IMR-90 (cell line): ENCODE measurements around the gene SLC25A51. TPM values are rescaled to one million over a fixed set of nuclear protein-coding genes. Genes with fewer than 3 reads are reported as not detected.

ENCODE experiments used
- ATAC-seq: fragments of 200-7000 bp; cut with Tn5 transposase; 2 replicates; pipeline ENCODE4 v1.9.1; 2020; ENCODE audit warnings: low read depth, mild to moderate bottlenecking, moderate library complexity
- BruUV-seq: library from RNA; stranded (reverse); fragments of 400-500 nt; replicated peaks from 2 replicates; lab custom pipeline; 2021; lab: Mats Ljungman, UMichigan
- CTCF ChIA-PET: fragments of 300-600 bp; formaldehyde crosslinking; extraction: SDS; loops from one replicate; lab custom pipeline; 2021; ENCODE audit warnings: antibody characterized with exemption; lab: Yijun Ruan, JAX
- POLR2A ChIA-PET: fragments of 300-600 bp; sonication (Branson Sonifier 250); formaldehyde crosslinking; loops from one replicate; lab custom pipeline; 2022; ENCODE audit warnings: antibody characterized with exemption; ENCODE audit not compliant: unreplicated experiment; lab: Charles Lee
- DNase-seq: peaks from one replicate; pipeline ENCODE4 v3.0.0; 2013
- H2AFZ ChIP-seq: replicated peaks from 2 replicates; pipeline ENCODE3; 2013; ENCODE audit warnings: low read length, mild to moderate bottlenecking; ENCODE audit not compliant: poor library complexity
- H2AK5ac ChIP-seq: 2 replicates; pipeline ENCODE4 v1.6.1; 2013; ENCODE audit warnings: low read depth, low read length, inconsistent platforms
- H2AK9ac ChIP-seq: replicated peaks from 2 replicates; pipeline ENCODE3; 2013; ENCODE audit warnings: mild to moderate bottlenecking, low read depth, low read length, moderate library complexity; ENCODE audit not compliant: poor library complexity
- H2BK120ac ChIP-seq: 2 replicates; pipeline ENCODE4 v1.6.1; 2013; ENCODE audit warnings: low read depth, low read length, inconsistent platforms
- H2BK15ac ChIP-seq: 3 replicates; pipeline ENCODE4 v1.6.1; 2013; ENCODE audit warnings: low read depth, low read length, inconsistent platforms
- H2BK20ac ChIP-seq: 2 replicates; pipeline ENCODE4 v1.6.1; 2013; ENCODE audit warnings: low read depth, mild to moderate bottlenecking, inconsistent platforms, low read length, moderate library complexity
- H2BK5ac ChIP-seq: 2 replicates; pipeline ENCODE4 v1.6.1; 2013; ENCODE audit warnings: mild to moderate bottlenecking, low read depth, low read length, inconsistent platforms; ENCODE audit not compliant: poor library complexity, severe bottlenecking
- H3K14ac ChIP-seq: replicated peaks from 2 replicates; pipeline ENCODE4 v1.6.1; 2013; ENCODE audit warnings: low read depth, low read length, inconsistent platforms
- H3K18ac ChIP-seq: 2 replicates; pipeline ENCODE4 v1.6.1; 2013; ENCODE audit warnings: low read depth, low read length, control low read depth
- H3K23ac ChIP-seq: 2 replicates; pipeline ENCODE4 v1.6.1; 2013; ENCODE audit warnings: low read depth, low read length, inconsistent platforms
- H3K27ac ChIP-seq: 2 replicates; pipeline ENCODE4 v1.5.1; 2013; ENCODE audit warnings: mild to moderate bottlenecking, control low read depth, low read length; ENCODE audit not compliant: insufficient read depth
- H3K27me3 ChIP-seq: 2 replicates; pipeline ENCODE4 v1.6.1; 2013; ENCODE audit warnings: low read length; ENCODE audit not compliant: control insufficient read depth, insufficient read depth
- H3K36me3 ChIP-seq: 2 replicates; pipeline ENCODE4 v1.6.1; 2013; ENCODE audit warnings: low read length, mixed read lengths; ENCODE audit not compliant: control insufficient read depth, insufficient read depth
- H3K4ac ChIP-seq: 2 replicates; pipeline ENCODE4 v1.6.1; 2013; ENCODE audit warnings: low read depth, low read length, inconsistent platforms
- H3K4me1 ChIP-seq: 2 replicates; pipeline ENCODE4 v1.6.1; 2013; ENCODE audit warnings: low read length, mixed read lengths; ENCODE audit not compliant: control insufficient read depth, insufficient read depth
- H3K4me2 ChIP-seq: 2 replicates; pipeline ENCODE4 v1.6.1; 2013; ENCODE audit warnings: low read depth, mild to moderate bottlenecking, control low read depth, low read length, moderate library complexity
- H3K4me3 ChIP-seq: 2 replicates; pipeline ENCODE4 v1.5.1; 2013; ENCODE audit warnings: low read depth, mild to moderate bottlenecking, control low read depth, low read length, moderate library complexity; ENCODE audit not compliant: insufficient read depth
- H3K56ac ChIP-seq: 2 replicates; pipeline ENCODE4 v1.6.1; 2013; ENCODE audit warnings: low read length, inconsistent platforms; ENCODE audit not compliant: insufficient read depth; ENCODE audit errors: extremely low read depth
- H3K79me1 ChIP-seq, 2 experiments: 2 replicates each; pipeline ENCODE4 v1.6.1; 2013; ENCODE audit warnings: low read length in 2 of 2, inconsistent platforms in 1 of 2, low read depth in 1 of 2
- H3K9ac ChIP-seq: 2 replicates; pipeline ENCODE4 v1.6.1; 2013; ENCODE audit warnings: low read depth, low read length, control low read depth
- H3K9me1 ChIP-seq: 2 replicates; pipeline ENCODE4 v1.6.1; 2013; ENCODE audit warnings: low read length, inconsistent platforms; ENCODE audit not compliant: insufficient read depth
- H3K9me3 ChIP-seq: 2 replicates; pipeline ENCODE4 v1.6.1; 2013; ENCODE audit warnings: low read length; ENCODE audit not compliant: control insufficient read depth, insufficient read depth
- H4K20me1 ChIP-seq: 2 replicates; pipeline ENCODE4 v1.6.1; 2013; ENCODE audit warnings: low read length, inconsistent platforms; ENCODE audit not compliant: insufficient read depth
- H4K5ac ChIP-seq: 2 replicates; pipeline ENCODE4 v1.6.1; 2013; ENCODE audit warnings: mild to moderate bottlenecking, low read depth, low read length, control low read depth
- H4K8ac ChIP-seq, 2 experiments: 2 replicates each; pipeline ENCODE4 v1.6.1; 2013; ENCODE audit warnings: low read depth in 2 of 2, low read length in 2 of 2, control low read depth in 1 of 2, inconsistent platforms in 1 of 2
- H4K91ac ChIP-seq: 2 replicates; pipeline ENCODE4 v1.6.1; 2013; ENCODE audit warnings: low read depth, low read length, inconsistent platforms; ENCODE audit not compliant: insufficient read depth
- CEBPB ChIP-seq: IDR thresholded peaks from 2 replicates; pipeline ENCODE4 v1.6.1; 2012; ENCODE audit warnings: low read depth, low read length, improper control_type of control experiment
- ELK1 ChIP-seq: fragments of 150-350 bp; IDR thresholded peaks from 2 replicates; pipeline ENCODE4 v1.6.1; 2016; ENCODE audit warnings: low read depth, mild to moderate bottlenecking, low read length, moderate library complexity, borderline replicate concordance
- FOS ChIP-seq: fragments of 150-350 bp; IDR thresholded peaks from 2 replicates; pipeline ENCODE4 v1.6.1; 2016; ENCODE audit warnings: low read depth, low read length
- MAZ ChIP-seq: IDR thresholded peaks from 2 replicates; pipeline ENCODE4 v1.6.1; 2012; ENCODE audit warnings: low read depth, mild to moderate bottlenecking, low read length, improper control_type of control experiment, moderate library complexity, borderline replicate concordance
- POLR2A ChIP-seq: IDR thresholded peaks from 2 replicates; pipeline ENCODE4 v1.6.1; 2012; ENCODE audit warnings: mild to moderate bottlenecking, low read depth, low read length
- RCOR1 ChIP-seq: IDR thresholded peaks from 2 replicates; pipeline ENCODE4 v1.6.1; 2012; ENCODE audit warnings: mild to moderate bottlenecking, low read length, improper control_type of control experiment; ENCODE audit not compliant: insufficient replicate concordance
- RFX5 ChIP-seq: IDR thresholded peaks from 2 replicates; pipeline ENCODE4 v1.8.0; 2012; ENCODE audit warnings: low read depth, mild to moderate bottlenecking, low read length, moderate library complexity
- SMC3 ChIP-seq: fragments of 150-350 bp; IDR thresholded peaks from 2 replicates; pipeline ENCODE4 v1.6.1; 2016; ENCODE audit warnings: low read depth, mild to moderate bottlenecking, antibody characterized with exemption, low read length, moderate library complexity
- WGBS, 2 experiments: methylation state at CpG; one replicate each; pipeline versions ENCODE4 v1.1.5 to v1.1.7; 2013; ENCODE audit warnings: missing lambda C conversion rate in 2 of 2; ENCODE audit not compliant: insufficient read length in 1 of 2; ENCODE audit errors: extremely low coverage in 2 of 2; 5-methylcytosine and 5-hydroxymethylcytosine counted together
- dilution Hi-C: fragments of 300-500 bp; cut with HindIII; formaldehyde crosslinking; loops from one replicate; pipeline ENCODE4 v1.14.3; 2018; ENCODE audit warnings: low sequenced_read_pairs; ENCODE audit not compliant: unreplicated experiment
- in situ Hi-C: fragments of 300-500 bp; cut with MboI; formaldehyde crosslinking; loops from 3 replicates; pipeline ENCODE4 v1.14.3; 2019; ENCODE audit warnings: low sequenced_read_pairs, inconsistent platforms, mixed read lengths
- intact Hi-C: fragments of 100-400 bp; cut with micrococcal nuclease; formaldehyde crosslinking; loops from 2 replicates; pipeline ENCODE4 v1.10.0; 2022
- polyA plus RNA-seq, 3 experiments: library from polyadenylated mRNA; depleted of rRNA; stranded (reverse); fragments of >200 nt; gene quantifications; 2 replicates each; pipeline ENCODE4 v1.2.3, GENCODE V29; 2012; ENCODE audit warnings: low replicate concordance in 1 of 3
- total RNA-seq: library from RNA; depleted of rRNA; stranded (reverse); fragments of >200 nt; gene quantifications from 2 replicates; pipeline ENCODE4 v1.2.3, GENCODE V29; 2012

SLC25A51 gene
- total and polyA plus RNA-seq, 2 of the 4 experiments (the other 2 are of a cell fraction) = 14.1 to 81.6 TPM

GRCh38 chr9:37908698-37909186, 4.8 kb upstream of the SLC25A51 start:
- Histone ChIP-seq H3K4me1 (peaks cover 9% of the 10 kb centered on the region), H4K20me1 (no peaks in the 10 kb centered on the region; the same call in 1 of the 2 replicates), H4K5ac (no peak overlapping the region), H3K56ac (no peak overlapping the region), H3K18ac (no peak overlapping the region), H4K8ac (no peak overlapping the region), H3K36me3 (no peaks in the 10 kb centered on the region), H2BK5ac (no peak overlapping the region), H3K9me1 (peaks cover 6% of the 10 kb centered on the region), H3K79me1 (peaks cover 0 to 18% of the 10 kb centered on the region in 2 experiments; a peak in 2 of 4 replicates), H2AK5ac (no peak overlapping the region), H2BK15ac (no peak overlapping the region), H2BK20ac (no peak overlapping the region), H3K9ac (no peak overlapping the region), H3K27ac (no peak overlapping the region), H3K9me3 (no peaks in the 10 kb centered on the region), H2AK9ac (no peak overlapping the region), H4K91ac (no peak overlapping the region), H3K23ac (no peak overlapping the region), H3K4me2 (no peak overlapping the region), H2BK120ac (no peak overlapping the region), H3K27me3 (no peaks in the 10 kb centered on the region), H2AFZ (no peak overlapping the region), H3K4me3 (no peak overlapping the region), H3K14ac (no peak overlapping the region), H3K4ac (no peak overlapping the region)
- ChIA-PET POLR2A (no interaction called here), CTCF (interaction anchor here (1.6 kb wide), 1 partner anchor 108 kb away, joined by 3 read pairs; no protein-coding TSS in a partner anchor)
- intact Hi-C loops = no loop called here
- in situ Hi-C loops = loop anchor here (10.0 kb wide), 1 partner anchor 324 kb away; no protein-coding TSS in a partner anchor
- DNase-seq (peak; percentile 42), ATAC-seq (no peak)
- dilution Hi-C loops = loop anchor here (25.0 kb wide), 1 partner anchor 479 kb away; the partner anchor contains the start of gene ALDH1B1
- TF ChIP-seq POLR2A (no peak), CEBPB (peak; percentile 94), RCOR1 (no peak), SMC3 (no peak), RFX5 (no peak), FOS (no peak), ELK1 (no peak), MAZ (no peak)
- WGBS, 2 experiments = no CpG with 5 or more reads among the region's 4 CpGs
- BruUV-seq = no TSS peak
